ENCODE results near the gene METTL18. TPM values are rescaled to one million over a fixed set of nuclear protein-coding genes. Genes with fewer than 3 reads are reported as not detected.

METTL18 gene
- total RNA-seq, 1 donor from 2014 or later: 4.0 TPM

DNA sequence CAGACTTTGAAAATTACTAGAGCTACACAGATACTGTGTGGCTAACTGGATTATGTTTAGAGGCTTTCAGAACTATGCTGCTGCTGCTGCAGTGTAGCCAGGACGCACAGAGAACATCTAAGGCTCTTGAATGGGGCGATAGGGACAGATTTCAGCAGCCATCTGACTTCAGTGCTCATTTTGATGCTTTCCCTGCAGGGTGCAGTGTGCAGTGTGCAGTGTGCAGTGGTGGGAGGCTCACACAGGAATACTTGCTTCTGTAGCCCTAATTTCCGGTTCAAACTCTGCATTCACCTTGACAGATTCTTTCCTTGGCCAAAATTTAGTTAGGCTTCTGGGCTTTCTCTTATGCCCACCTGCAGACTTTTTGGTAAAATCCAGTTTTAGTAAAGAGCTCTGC lies 7.7 kb downstream of the METTL18 start:
- DNase-seq (ENCODE audit: low spot score): no peak

GRCh38 chr1:169785267-169785666 lies 9.4 kb downstream of the METTL18 start:
- DNase-seq (ENCODE audit: low spot score): no peak

DNA sequence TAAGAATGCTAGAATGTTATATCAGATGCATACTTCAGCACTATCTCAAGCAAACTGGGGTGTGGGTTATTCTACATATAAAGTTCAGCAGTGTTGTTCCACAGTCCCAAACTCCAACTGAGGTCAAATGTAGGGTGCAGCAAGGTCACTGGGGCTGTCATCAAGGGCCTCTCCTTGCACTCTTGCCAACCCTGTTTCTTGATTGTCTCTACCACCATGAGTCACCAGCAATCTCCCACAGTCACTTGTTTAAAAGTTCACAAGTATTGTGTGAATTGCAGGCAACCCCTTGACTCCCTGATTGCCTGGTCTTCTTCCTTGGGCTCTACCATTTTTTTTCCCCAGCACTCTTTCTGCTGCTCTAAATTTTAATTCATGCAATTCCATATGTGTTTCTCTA lies 10.6 kb downstream of the METTL18 start:
- no peak for DNase-seq (ENCODE audit: low spot score)

- DNase-seq (ENCODE audit: low spot score): no peak
These were observed 12.1 kb downstream of the METTL18 start for GRCh38 chr1:169782596-169782995.

- DNase-seq (ENCODE audit: low spot score): no peak
These were observed 14.7 kb downstream of the METTL18 start for GRCh38 chr1:169779970-169780369.

DNA sequence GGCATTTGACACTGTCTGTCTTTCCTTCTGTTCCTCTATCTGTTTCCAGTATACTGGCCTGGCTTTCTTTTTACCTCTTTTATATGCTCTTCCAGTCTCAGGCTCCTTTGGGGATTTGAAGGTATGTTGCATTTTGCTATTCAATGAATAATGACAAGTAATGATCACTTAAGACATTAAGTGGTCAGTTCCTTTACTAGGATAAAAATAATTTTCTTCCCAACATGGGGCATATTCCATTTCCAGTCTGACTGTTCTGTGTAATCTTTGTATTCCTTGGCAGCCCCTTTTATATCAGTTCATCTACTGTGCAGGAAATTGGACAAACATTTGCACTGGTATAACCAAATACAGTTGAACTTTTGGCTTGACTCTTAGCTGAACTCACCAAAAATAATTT lies 15.6 kb downstream of the METTL18 start:
- no peak for DNase-seq (ENCODE audit: low spot score)

GRCh38 chr1:169776440-169776839 lies 18.3 kb downstream of the METTL18 start:
- DNase-seq (ENCODE audit: low spot score): no peak

- no peak for DNase-seq (ENCODE audit: low spot score)
These were observed 26.5 kb downstream of the METTL18 start for GRCh38 chr1:169768161-169768560.

DNA sequence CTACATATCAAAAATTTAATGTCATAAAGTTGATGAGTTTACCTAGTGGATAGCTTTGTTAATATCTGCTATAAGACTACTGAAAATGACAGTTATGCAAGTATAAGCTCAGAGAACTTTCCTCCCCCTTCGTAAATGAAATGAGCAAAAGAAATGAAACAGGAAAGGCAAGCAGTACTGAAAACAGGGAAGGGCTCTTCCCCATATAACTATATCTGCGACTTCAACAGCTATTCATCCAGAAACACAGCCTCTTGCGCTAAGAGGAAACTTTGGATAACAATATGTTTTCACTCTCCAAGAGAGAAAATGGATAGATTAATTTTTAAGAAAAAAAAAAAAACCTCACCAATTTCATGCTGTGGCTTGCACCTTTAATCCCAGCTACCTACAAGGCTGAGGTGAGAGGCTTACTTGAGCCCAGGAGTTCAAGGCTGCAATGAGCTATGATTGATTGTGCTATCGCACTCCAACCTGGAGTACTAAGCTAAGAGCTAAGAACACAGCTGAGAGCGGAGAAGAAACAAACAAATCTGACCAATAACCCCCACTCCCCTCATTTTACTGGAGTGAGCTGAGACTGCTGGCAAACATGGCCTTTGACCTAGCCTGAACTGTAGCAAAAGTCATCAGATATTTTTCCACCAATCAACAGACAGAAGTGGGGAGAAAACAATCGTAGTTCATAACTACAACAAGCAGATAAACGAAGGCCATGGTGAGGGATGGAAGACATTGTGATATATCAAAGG lies 29.0 kb downstream of the METTL18 start:
- no peak for DNase-seq (ENCODE audit: low spot score)

- DNase-seq (ENCODE audit: low spot score): no peak
These were observed 29.8 kb downstream of the METTL18 start for GRCh38 chr1:169764919-169765318.

DNA sequence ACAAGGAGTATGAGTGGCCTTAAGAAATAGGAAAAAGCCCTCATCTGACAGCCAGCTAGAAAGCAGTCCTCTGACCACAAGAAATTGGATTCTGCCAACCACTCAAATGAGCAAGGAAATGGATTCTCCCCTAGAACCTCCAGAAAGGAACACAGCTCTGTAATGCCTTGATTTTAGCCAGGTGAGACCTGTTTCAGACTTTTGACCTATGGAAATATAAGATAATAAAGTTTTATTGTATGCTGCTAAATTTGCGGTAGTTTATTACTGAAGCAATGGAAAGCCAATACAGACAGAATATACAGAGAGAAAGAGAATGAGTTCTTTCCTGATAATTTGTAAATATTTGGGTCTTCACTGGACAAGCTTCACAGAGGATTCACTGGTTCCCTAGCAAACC lies 32.0 kb downstream of the METTL18 start:
- DNase-seq (ENCODE audit: low spot score): no peak

- DNase-seq (ENCODE audit: low spot score): no peak
These were observed 35.7 kb downstream of the METTL18 start for GRCh38 chr1:169759038-169759437.

DNA sequence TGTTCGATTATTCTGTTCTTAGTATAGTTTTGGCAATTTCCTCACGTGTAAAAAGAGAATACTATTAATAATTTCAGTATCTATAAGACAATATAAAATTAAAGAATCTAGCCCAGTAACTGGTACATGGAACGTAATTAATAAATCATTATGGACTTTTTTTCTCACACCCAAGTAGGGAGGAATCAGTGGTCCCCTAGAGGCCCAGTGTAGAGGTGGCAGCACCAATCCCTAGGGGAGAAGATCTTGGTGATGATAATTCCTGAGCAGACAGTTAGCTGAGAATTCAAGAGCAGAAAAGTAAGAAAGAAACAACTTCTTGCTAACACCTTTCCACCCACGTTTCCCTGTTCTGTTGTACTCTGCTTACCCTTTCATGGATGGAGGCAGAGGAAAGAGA lies 41.2 kb downstream of the METTL18 start:
- no peak for DNase-seq (ENCODE audit: low spot score)

GRCh38 chr1:169750041-169750440 lies 44.7 kb downstream of the METTL18 start:
- DNase-seq (ENCODE audit: low spot score): no peak

GRCh38 chr1:169746550-169746949 lies 48.2 kb downstream of the METTL18 start:
- DNase-seq (ENCODE audit: low spot score): no peak

DNA sequence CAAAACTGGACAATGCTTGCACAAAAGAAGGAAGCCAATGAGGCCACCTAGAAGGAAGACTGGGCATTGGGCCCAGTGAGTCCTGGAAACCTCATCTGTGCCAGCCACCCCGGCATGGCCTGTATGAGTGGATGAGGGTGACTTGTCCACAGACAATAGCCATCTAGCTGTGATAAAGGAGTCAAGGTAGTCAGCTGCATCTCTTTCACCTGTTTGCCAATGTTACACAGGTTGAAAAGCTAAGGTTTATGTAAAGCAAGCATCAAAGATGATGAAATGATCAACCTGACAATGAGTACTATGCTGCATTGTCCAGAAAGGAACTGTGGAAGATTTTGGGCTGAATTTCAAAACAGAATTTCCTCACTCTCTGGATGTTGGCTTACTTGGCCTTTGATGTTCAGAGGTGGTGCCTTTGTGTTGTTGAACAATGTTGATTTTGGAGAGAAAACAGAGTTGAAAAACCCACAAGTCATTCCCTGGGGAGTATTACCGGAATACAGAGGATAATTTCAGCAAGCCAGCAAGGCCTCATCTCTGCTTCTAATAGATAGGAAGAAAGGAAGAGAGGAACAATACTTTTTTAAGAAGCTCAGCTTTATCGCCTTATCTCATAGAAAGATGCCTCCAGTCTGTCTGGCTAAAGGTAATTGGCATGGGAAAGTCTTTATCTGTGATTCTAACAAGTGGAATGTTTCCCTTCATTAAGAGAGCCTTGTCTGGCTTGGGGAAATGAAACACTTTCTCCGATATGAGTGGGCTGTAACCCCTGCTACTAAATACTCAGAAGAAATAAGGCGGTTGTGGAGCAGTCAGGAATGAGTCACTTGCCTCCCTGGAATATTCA lies 49.5 kb downstream of the METTL18 start:
- DNase-seq (ENCODE audit: low spot score): no peak

Other genes with a start within 250 kb of the METTL18 start
- gene F5, start 208.4 kb downstream of the METTL18 start, total RNA-seq: 3.8 TPM
- gene SELP, start 164.8 kb downstream of the METTL18 start, total RNA-seq: 13.4 TPM
- 23.0 TPM for gene SELL, start 83.3 kb downstream of the METTL18 start, total RNA-seq
- 17.9 TPM for gene SELE, start 60.8 kb downstream of the METTL18 start, total RNA-seq
- 8.4 TPM for gene SCYL3, start 99.0 kb upstream of the METTL18 start, total RNA-seq

All from mesenteric fat pad (tissue), 1 donor.